HG03342 (cell line): ENCODE results near the gene SYNDIG1.
"Not testable (repeated sequence)": the region's sequence is repeated elsewhere in the genome, so short reads cannot be mapped to it uniquely, and the experiment has no call there.

Experiments used
- ATAC-seq: cut with Tn5 transposase; IDR thresholded peaks from one replicate; pipeline ENCODE4 v1.9.1; 2021; ENCODE audit warnings: mild to moderate bottlenecking, moderate library complexity; ENCODE audit not compliant: unreplicated experiment

Gene SYNDIG1

GRCh38 chr20:24492031-24492607, 22.7 kb downstream of the SYNDIG1 start:
- ATAC-seq = no peak

DNA sequence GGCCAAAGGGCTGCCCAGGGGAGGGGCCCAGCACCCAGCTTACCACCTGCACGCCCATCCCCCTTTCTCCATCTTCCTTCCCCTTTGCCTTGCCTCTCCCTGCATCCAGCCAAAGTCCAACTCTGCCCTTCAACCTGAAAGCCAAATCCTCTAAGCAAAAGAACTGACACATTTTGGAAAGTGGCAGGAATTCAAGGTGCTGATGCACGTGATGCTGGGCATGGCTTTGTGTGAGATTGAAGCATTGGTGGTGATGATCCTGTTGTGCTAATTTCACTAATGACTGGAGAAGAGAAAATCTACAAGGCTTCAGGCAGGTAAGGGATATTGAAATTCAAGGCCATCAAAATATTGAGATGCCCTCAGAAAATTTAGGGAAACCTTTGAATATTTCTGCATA, 23.3 kb downstream of the SYNDIG1 start:
- no peak for ATAC-seq

DNA sequence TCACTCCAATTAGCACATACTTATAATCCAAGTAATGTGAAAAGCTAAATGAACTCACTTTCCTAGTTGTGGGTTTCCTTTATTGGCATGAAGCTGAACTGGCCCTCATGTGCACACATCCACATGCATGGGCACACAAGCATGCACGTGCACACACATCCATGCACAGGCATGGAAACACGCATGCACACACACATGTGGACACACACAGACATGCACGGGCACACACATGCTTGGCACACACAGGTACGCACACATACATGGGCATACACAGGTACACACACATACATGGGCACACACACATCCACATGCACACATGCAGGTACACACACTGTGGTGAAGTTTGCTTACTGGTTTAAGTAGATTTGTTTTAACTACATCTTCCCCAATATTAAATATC, 23.8 kb downstream of the SYNDIG1 start:
- ATAC-seq = no peak

DNA sequence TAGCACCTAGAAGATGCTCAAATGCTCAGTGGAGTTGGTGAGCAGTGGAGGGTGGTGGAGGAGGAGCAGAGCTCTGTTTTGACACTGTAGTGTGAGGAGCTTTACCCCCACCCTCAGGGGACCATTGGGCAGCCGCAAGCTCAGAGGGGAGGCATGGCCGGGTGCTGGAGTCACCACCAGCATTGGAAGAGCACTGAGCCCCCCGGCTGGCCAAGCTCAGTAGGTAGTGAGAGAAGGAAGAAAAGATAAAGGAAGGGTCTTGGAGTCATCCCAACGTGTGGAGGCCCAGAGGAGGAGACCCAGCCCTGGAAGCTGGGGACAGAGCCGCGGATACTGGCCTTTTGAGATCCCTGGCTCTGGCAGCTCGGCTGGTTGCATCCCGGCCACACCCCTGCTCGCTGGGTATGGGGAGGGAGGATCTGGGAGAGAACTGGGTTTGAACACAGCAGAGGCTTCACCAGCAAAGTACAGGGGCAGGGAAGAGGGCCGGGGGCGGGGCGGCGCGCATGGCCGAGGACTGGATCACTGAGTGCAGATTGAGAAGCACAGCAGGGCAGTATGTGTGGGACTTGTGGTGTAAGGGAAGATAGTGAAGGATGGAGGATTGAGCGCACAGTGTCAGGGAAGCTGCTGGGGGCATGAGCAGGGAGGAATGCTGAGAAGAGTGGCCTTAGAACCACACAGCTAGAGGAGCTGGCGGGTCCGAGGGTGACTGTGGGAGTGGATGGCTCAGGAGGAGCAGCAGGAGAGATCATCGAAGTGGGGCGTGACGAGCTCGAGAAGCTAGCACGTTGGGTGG, 24.4 kb downstream of the SYNDIG1 start:
- ATAC-seq = no peak

- ATAC-seq = no peak
Observed at GRCh38 chr20:24494460-24494920, 25.1 kb downstream of the SYNDIG1 start.

- ATAC-seq = no peak
Observed at GRCh38 chr20:24495266-24495665, 25.8 kb downstream of the SYNDIG1 start.

GRCh38 chr20:24497851-24498250, 28.4 kb downstream of the SYNDIG1 start:
- no peak for ATAC-seq

DNA sequence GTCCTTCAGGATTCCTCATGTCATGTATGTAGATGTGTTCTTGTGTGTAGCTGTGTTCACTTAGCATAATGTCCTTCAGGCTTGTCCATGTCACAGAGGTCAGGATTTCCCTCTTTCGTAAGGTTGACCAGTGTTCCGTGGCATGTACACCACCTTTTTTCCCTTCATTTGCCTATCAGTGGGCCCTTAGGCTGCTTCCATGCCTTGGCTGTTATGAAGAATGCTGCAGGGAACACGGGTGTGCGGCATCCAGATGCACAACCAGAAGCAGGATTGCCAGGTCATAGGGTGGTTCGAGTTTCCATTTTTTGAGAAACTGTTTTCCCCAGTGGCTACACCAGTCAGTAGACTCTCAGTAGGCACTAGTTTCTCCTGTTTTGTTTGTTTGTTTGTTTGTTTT, 29.2 kb downstream of the SYNDIG1 start:
- no peak for ATAC-seq

GRCh38 chr20:24499472-24499871, 30.0 kb downstream of the SYNDIG1 start:
- ATAC-seq = no peak

GRCh38 chr20:24501764-24502556, 32.5 kb downstream of the SYNDIG1 start:
- ATAC-seq = no peak

DNA sequence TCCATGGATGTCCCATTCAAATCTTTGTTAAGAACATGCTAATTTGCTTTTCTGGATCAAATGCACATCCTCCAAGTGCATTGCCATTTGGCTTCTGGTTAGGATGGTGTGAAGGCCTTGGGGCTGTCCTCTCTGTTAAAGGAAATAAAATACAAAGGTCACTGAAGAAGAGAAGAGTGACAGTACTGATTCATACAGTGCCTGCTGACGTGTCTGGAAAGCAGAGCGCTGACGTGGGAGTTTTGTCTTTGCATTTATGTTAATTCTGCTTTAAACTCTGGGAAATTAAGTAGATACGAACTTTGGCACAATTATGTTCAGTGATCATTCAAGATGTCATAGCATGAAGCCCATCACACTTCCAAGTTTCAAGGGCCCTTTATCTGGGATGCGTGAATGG, 33.2 kb downstream of the SYNDIG1 start:
- no peak for ATAC-seq

- no peak for ATAC-seq
Observed at GRCh38 chr20:24503352-24503931, 34.0 kb downstream of the SYNDIG1 start.

GRCh38 chr20:24504331-24505285, 35.2 kb downstream of the SYNDIG1 start:
- ATAC-seq = no peak

GRCh38 chr20:24506146-24506545, 36.7 kb downstream of the SYNDIG1 start:
- no peak for ATAC-seq

GRCh38 chr20:24506696-24507095, 37.3 kb downstream of the SYNDIG1 start:
- ATAC-seq = no peak

GRCh38 chr20:24507182-24507853, 37.9 kb downstream of the SYNDIG1 start:
- no peak for ATAC-seq

GRCh38 chr20:24512441-24512840, 43.0 kb downstream of the SYNDIG1 start:
- not testable (repeated sequence) for ATAC-seq

DNA sequence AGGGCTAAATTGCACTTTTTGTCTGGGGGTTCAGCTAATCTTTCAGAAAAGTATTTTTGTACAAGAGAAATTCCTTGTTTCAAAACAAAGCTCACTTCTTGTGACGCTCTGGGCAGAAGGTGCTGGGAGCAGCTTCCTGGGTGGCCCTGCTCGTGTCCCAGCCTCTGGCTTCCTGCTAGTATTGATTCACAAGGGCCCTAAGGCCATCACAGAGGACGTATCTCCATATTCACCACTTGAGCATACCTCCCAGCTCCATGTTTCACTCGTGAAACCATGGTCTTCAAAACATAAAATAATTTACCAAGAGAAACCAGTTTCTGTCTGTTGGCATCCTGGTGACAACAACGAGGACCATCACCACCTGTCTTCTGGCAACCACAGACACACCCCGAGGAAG, 49.1 kb downstream of the SYNDIG1 start:
- no peak for ATAC-seq

GRCh38 chr20:24519476-24519875, 50.0 kb downstream of the SYNDIG1 start:
- no peak for ATAC-seq

DNA sequence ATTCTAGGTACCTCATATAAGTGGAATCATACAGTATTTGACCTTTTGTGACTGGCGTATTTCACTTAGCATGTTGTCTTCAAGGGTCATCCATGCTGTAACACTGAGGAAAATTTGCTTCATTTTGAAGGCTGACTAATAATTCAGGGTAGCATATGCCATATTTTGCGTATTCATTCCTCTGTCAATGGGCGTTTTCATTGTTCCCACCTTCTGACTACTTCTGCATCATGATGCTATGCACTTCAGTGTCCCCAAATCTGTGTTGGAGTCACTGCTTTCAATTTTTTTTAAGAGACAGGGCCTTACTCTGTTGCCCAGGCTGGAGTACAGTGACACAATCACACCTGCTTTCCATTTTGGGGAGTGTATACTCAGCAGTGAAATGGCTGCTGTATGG, 51.6 kb downstream of the SYNDIG1 start:
- ATAC-seq = no peak
